Glutamatergic neuron (in vitro differentiated cells): ENCODE data around the gene TBC1D2B. TPM values are rescaled to one million over a fixed set of nuclear protein-coding genes. Genes with fewer than 3 reads are reported as not detected.

Experiments used
- DNase-seq: peaks from one replicate; pipeline ENCODE4 v3.0.0; 2022
- H3K27ac Mint-ChIP-seq: one replicate; pipeline ENCODE4 v1.8.0; 2020; ENCODE audit warnings: mild to moderate bottlenecking, mixed read lengths, inconsistent platforms; ENCODE audit not compliant: unreplicated experiment
- H3K27me3 Mint-ChIP-seq: one replicate; pipeline ENCODE4 v1.8.0; 2020; ENCODE audit warnings: mild to moderate bottlenecking, moderate library complexity, mixed read lengths, inconsistent platforms; ENCODE audit not compliant: unreplicated experiment
- H3K36me3 Mint-ChIP-seq: one replicate; pipeline ENCODE4 v1.8.0; 2020; ENCODE audit warnings: mild to moderate bottlenecking, mixed read lengths, inconsistent platforms; ENCODE audit not compliant: unreplicated experiment
- H3K4me1 Mint-ChIP-seq: one replicate; pipeline ENCODE4 v1.8.0; 2020; ENCODE audit warnings: mild to moderate bottlenecking, low read depth, mixed read lengths, inconsistent platforms; ENCODE audit not compliant: unreplicated experiment
- H3K4me3 Mint-ChIP-seq: one replicate; pipeline ENCODE4 v1.8.0; 2020; ENCODE audit warnings: mild to moderate bottlenecking, mixed read lengths, inconsistent platforms; ENCODE audit not compliant: unreplicated experiment
- H3K9me3 Mint-ChIP-seq: one replicate; pipeline ENCODE4 v1.8.0; 2020; ENCODE audit warnings: mild to moderate bottlenecking, moderate library complexity, mixed read lengths, inconsistent platforms; ENCODE audit not compliant: unreplicated experiment
- CTCF ChIP-seq: fragments of 200-600 bp; sonication (generic); IDR thresholded peaks from one replicate; pipeline ENCODE4 v1.5.0; 2021; ENCODE audit not compliant: partially characterized antibody, unreplicated experiment
- total RNA-seq: library from RNA; stranded (reverse); fragmentation: NEBNext Ultra II Directional; extraction: Animal tissue kit (Norgen Biotek cat#: 25700); gene quantifications from one replicate; pipeline ENCODE4 v1.2.1, GENCODE V29; 2021; ENCODE audit not compliant: unreplicated experiment

TBC1D2B gene
- total RNA-seq, 1 donor from 2014 or later = 45.3 TPM

GRCh38 chr15:78050441-78050809 is 27.1 kb downstream of the TBC1D2B start:
- Mint-ChIP-seq H3K9me3 (no peaks in the 10 kb centered on the region), H3K27ac (no peak overlapping the region), H3K4me1 (peaks cover 43% of the 10 kb centered on the region), H3K27me3 (no peaks in the 10 kb centered on the region), H3K36me3 (no peaks in the 10 kb centered on the region), H3K4me3 (no peak overlapping the region)
- DNase-seq = no peak
- TF ChIP-seq CTCF = no peak

GRCh38 chr15:78049691-78050440 is 27.6 kb downstream of the TBC1D2B start:
- Mint-ChIP-seq H3K4me1 (peaks cover 39% of the 10 kb centered on the region), H3K27ac (peak overlapping the region; percentile 13), H3K36me3 (no peaks in the 10 kb centered on the region), H3K9me3 (no peaks in the 10 kb centered on the region), H3K4me3 (peak overlapping the region; percentile 40), H3K27me3 (no peaks in the 10 kb centered on the region)
- TF ChIP-seq CTCF = no peak
- DNase-seq = no peak

- Mint-ChIP-seq H3K4me1 (peaks cover 36% of the 10 kb centered on the region), H3K27ac (no peak overlapping the region), H3K4me3 (no peak overlapping the region), H3K9me3 (no peaks in the 10 kb centered on the region), H3K27me3 (no peaks in the 10 kb centered on the region), H3K36me3 (no peaks in the 10 kb centered on the region)
- TF ChIP-seq CTCF = no peak
- no peak for DNase-seq
Observed at GRCh38 chr15:78048628-78048920, 28.9 kb downstream of the TBC1D2B start.

GRCh38 chr15:78047761-78048627 is 29.5 kb downstream of the TBC1D2B start:
- DNase-seq = no peak
- no peak for TF ChIP-seq CTCF

GRCh38 chr15:78046796-78047341 is 30.6 kb downstream of the TBC1D2B start:
- Mint-ChIP-seq H3K36me3 (no peaks in the 10 kb centered on the region), H3K9me3 (no peaks in the 10 kb centered on the region), H3K27ac (no peak overlapping the region), H3K4me1 (peaks cover 27% of the 10 kb centered on the region), H3K4me3 (no peak overlapping the region), H3K27me3 (no peaks in the 10 kb centered on the region)
- no peak for TF ChIP-seq CTCF
- DNase-seq = no peak

More at GRCh38 chr15:78047761-78048627, 29.5 kb downstream of the TBC1D2B start:
- Mint-ChIP-seq H3K27ac (no peak overlapping the region), H3K27me3 (no peaks in the 10 kb centered on the region), H3K4me1 (peaks cover 36% of the 10 kb centered on the region), H3K9me3 (no peaks in the 10 kb centered on the region), H3K36me3 (no peaks in the 10 kb centered on the region), H3K4me3 (no peak overlapping the region)
